ENCODE results near the gene VAPB. TPM values are rescaled to one million over a fixed set of nuclear protein-coding genes. Genes with fewer than 3 reads are reported as not detected.
A peak's percentile ranks its signal among the peaks of the same experiment; 100 is the strongest.

The VAPB gene
- total RNA-seq, result 10 to 100 TPM; 34.6 to 37.0 TPM

GRCh38 chr20:58388882-58389323 lies at the start of gene VAPB:
TSS of gene VAPB (plus strand) at chr20:58389229. CDS start at chr20:58389460, 231 bp downstream.
- Mint-ChIP-seq H3K4me3 (peak within 1 kb of the TSS; percentile 95), H3K27ac (peak within 1 kb of the TSS; percentile 92), H3K9me3 (no peaks in the 10 kb centered on the region), H3K36me3 (peaks cover 27% of the 10 kb centered on the region), H3K27me3 (peaks cover 2% of the 10 kb centered on the region), H3K4me1 (ENCODE audit: low read depth) (peaks cover 38% of the 10 kb centered on the region)
- peak; percentile 98 for DNase-seq
- intact Hi-C loops (cut with micrococcal nuclease), result loop anchor here (1.0 to 5.0 kb wide), 4 partner anchors 19 to 263 kb away; partner anchors contain the start of gene STX16
- ChIA-PET POLR2A (interaction anchor here (0.7 to 2.2 kb wide), 14 partner anchors 9 to 999 kb away, joined by 3 to 18 read pairs (median 3); partner anchors contain the start of genes RAB22A and STX16), CTCF (interaction anchor here (0.6 to 1.4 kb wide), 7 partner anchors 14 to 262 kb away, joined by 3 to 5 read pairs (median 4); partner anchors contain the start of gene STX16)

- Mint-ChIP-seq H3K27ac (no peak overlapping the region), H3K9me3 (no peaks in the 10 kb centered on the region), H3K4me3 (no peak overlapping the region), H3K27me3 (no peaks in the 10 kb centered on the region), H3K4me1 (ENCODE audit: low read depth) (peaks cover 29% of the 10 kb centered on the region), H3K36me3 (peaks cover 12% of the 10 kb centered on the region)
- ChIA-PET CTCF (no interaction called here), POLR2A (no interaction called here)
- intact Hi-C loops (cut with micrococcal nuclease), result no loop called here
- no peak for DNase-seq
Observed at GRCh38 chr20:58339741-58340140, 49.3 kb upstream of the VAPB start.

- Mint-ChIP-seq H3K27ac (no peak overlapping the region), H3K4me3 (no peak overlapping the region), H3K27me3 (no peaks in the 10 kb centered on the region), H3K36me3 (peaks cover 13% of the 10 kb centered on the region), H3K9me3 (no peaks in the 10 kb centered on the region), H3K4me1 (ENCODE audit: low read depth) (peaks cover 29% of the 10 kb centered on the region)
- no peak for DNase-seq
- intact Hi-C loops (cut with micrococcal nuclease), result no loop called here
- POLR2A ChIA-PET, result no interaction called here
- CTCF ChIA-PET, result no interaction called here
Observed at GRCh38 chr20:58340151-58340550, 48.9 kb upstream of the VAPB start.

GRCh38 chr20:58340853-58341252 lies 48.2 kb upstream of the VAPB start:
- intact Hi-C loops (cut with micrococcal nuclease), result no loop called here
- H3K4me3 Mint-ChIP-seq, result no peak overlapping the region
- H3K4me1 Mint-ChIP-seq (ENCODE audit: low read depth), result peaks cover 30% of the 10 kb centered on the region
- no peaks in the 10 kb centered on the region for H3K27me3 Mint-ChIP-seq
- ChIA-PET POLR2A (no interaction called here), CTCF (no interaction called here)
- H3K9me3 Mint-ChIP-seq, result no peaks in the 10 kb centered on the region
- no peak for DNase-seq
- H3K27ac Mint-ChIP-seq, result peak overlapping the region; percentile 16
- peaks cover 20% of the 10 kb centered on the region for H3K36me3 Mint-ChIP-seq

GRCh38 chr20:58342104-58342945 lies 46.7 kb upstream of the VAPB start:
- DNase-seq, result no peak
- Mint-ChIP-seq H3K36me3 (peaks cover 33% of the 10 kb centered on the region), H3K4me1 (ENCODE audit: low read depth) (peaks cover 26% of the 10 kb centered on the region), H3K9me3 (no peaks in the 10 kb centered on the region), H3K27ac (no peak overlapping the region), H3K27me3 (no peaks in the 10 kb centered on the region), H3K4me3 (no peak overlapping the region)
- intact Hi-C loops (cut with micrococcal nuclease), result no loop called here
- CTCF ChIA-PET, result no interaction called here
- POLR2A ChIA-PET, result no interaction called here

GRCh38 chr20:58344741-58345140 lies 44.3 kb upstream of the VAPB start:
- Mint-ChIP-seq H3K4me3 (no peak overlapping the region), H3K9me3 (no peaks in the 10 kb centered on the region), H3K4me1 (ENCODE audit: low read depth) (peaks cover 24% of the 10 kb centered on the region), H3K27me3 (no peaks in the 10 kb centered on the region), H3K27ac (no peak overlapping the region), H3K36me3 (peaks cover 36% of the 10 kb centered on the region)
- no peak for DNase-seq
- intact Hi-C loops (cut with micrococcal nuclease), result no loop called here
- CTCF ChIA-PET, result no interaction called here
- POLR2A ChIA-PET, result no interaction called here

- intact Hi-C loops (cut with micrococcal nuclease), result no loop called here
- POLR2A ChIA-PET, result no interaction called here
- H3K36me3 Mint-ChIP-seq, result peaks cover 42% of the 10 kb centered on the region
- no peak overlapping the region for H3K4me3 Mint-ChIP-seq
- peaks cover 15% of the 10 kb centered on the region for H3K4me1 Mint-ChIP-seq (ENCODE audit: low read depth)
- no peaks in the 10 kb centered on the region for H3K27me3 Mint-ChIP-seq
- H3K9me3 Mint-ChIP-seq, result no peaks in the 10 kb centered on the region
- DNase-seq, result no peak
- no peak overlapping the region for H3K27ac Mint-ChIP-seq
- CTCF ChIA-PET, result interaction anchor here (0.9 to 1.1 kb wide), 2 partner anchors 15 to 112 kb away, joined by 3 to 4 read pairs; no protein-coding TSS in a partner anchor
Observed at GRCh38 chr20:58349570-58349969, 39.5 kb upstream of the VAPB start.

GRCh38 chr20:58352468-58352867 lies 36.6 kb upstream of the VAPB start:
- POLR2A ChIA-PET, result interaction anchor here (1.0 to 1.2 kb wide), 6 partner anchors 8 to 81 kb away, joined by 3 to 5 read pairs (median 4); partner anchors contain the start of gene VAPB
- peaks cover 25% of the 10 kb centered on the region for H3K36me3 Mint-ChIP-seq
- no peaks in the 10 kb centered on the region for H3K27me3 Mint-ChIP-seq
- CTCF ChIA-PET, result interaction anchor here (1.1 kb wide), 1 partner anchor 105 kb away, joined by 4 read pairs; no protein-coding TSS in a partner anchor
- H3K4me1 Mint-ChIP-seq (ENCODE audit: low read depth), result peaks cover 13% of the 10 kb centered on the region
- intact Hi-C loops (cut with micrococcal nuclease), result loop anchor here (1.0 to 5.0 kb wide), 2 partner anchors 43 to 55 kb away; partner anchors contain the start of gene RAB22A
- peak; percentile 76 for DNase-seq
- no peaks in the 10 kb centered on the region for H3K9me3 Mint-ChIP-seq
- H3K27ac Mint-ChIP-seq, result peak overlapping the region; percentile 52
- no peak overlapping the region for H3K4me3 Mint-ChIP-seq

GRCh38 chr20:58359441-58359840 lies 29.6 kb upstream of the VAPB start:
- DNase-seq, result no peak
- CTCF ChIA-PET, result no interaction called here
- Mint-ChIP-seq H3K36me3 (peaks cover 17% of the 10 kb centered on the region), H3K27ac (no peak overlapping the region), H3K4me1 (ENCODE audit: low read depth) (no peaks in the 10 kb centered on the region), H3K9me3 (no peaks in the 10 kb centered on the region), H3K4me3 (no peak overlapping the region), H3K27me3 (no peaks in the 10 kb centered on the region)
- intact Hi-C loops (cut with micrococcal nuclease), result no loop called here
- POLR2A ChIA-PET, result no interaction called here

GRCh38 chr20:58360936-58361335 lies 28.1 kb upstream of the VAPB start:
- no peak overlapping the region for H3K4me3 Mint-ChIP-seq
- no peaks in the 10 kb centered on the region for H3K4me1 Mint-ChIP-seq (ENCODE audit: low read depth)
- no peak for DNase-seq
- intact Hi-C loops (cut with micrococcal nuclease), result no loop called here
- H3K36me3 Mint-ChIP-seq, result peaks cover 12% of the 10 kb centered on the region
- POLR2A ChIA-PET, result interaction anchor here (1.0 kb wide), 1 partner anchor 8 kb away, joined by 4 read pairs; no protein-coding TSS in a partner anchor
- no peaks in the 10 kb centered on the region for H3K9me3 Mint-ChIP-seq
- CTCF ChIA-PET, result no interaction called here
- H3K27ac Mint-ChIP-seq, result no peak overlapping the region
- no peaks in the 10 kb centered on the region for H3K27me3 Mint-ChIP-seq

- H3K4me1 Mint-ChIP-seq (ENCODE audit: low read depth), result no peaks in the 10 kb centered on the region
- intact Hi-C loops (cut with micrococcal nuclease), result no loop called here
- ChIA-PET POLR2A (no interaction called here), CTCF (no interaction called here)
- DNase-seq, result no peak
- H3K27ac Mint-ChIP-seq, result no peak overlapping the region
- no peaks in the 10 kb centered on the region for H3K9me3 Mint-ChIP-seq
- H3K4me3 Mint-ChIP-seq, result no peak overlapping the region
- no peaks in the 10 kb centered on the region for H3K27me3 Mint-ChIP-seq
- peaks cover 12% of the 10 kb centered on the region for H3K36me3 Mint-ChIP-seq
Observed at GRCh38 chr20:58361481-58362205, 27.4 kb upstream of the VAPB start.

- intact Hi-C loops (cut with micrococcal nuclease), result no loop called here
- H3K4me3 Mint-ChIP-seq, result no peak overlapping the region
- no peaks in the 10 kb centered on the region for H3K27me3 Mint-ChIP-seq
- H3K9me3 Mint-ChIP-seq, result no peaks in the 10 kb centered on the region
- H3K36me3 Mint-ChIP-seq, result peaks cover 12% of the 10 kb centered on the region
- no peaks in the 10 kb centered on the region for H3K4me1 Mint-ChIP-seq (ENCODE audit: low read depth)
- POLR2A ChIA-PET, result no interaction called here
- DNase-seq, result no peak
- CTCF ChIA-PET, result no interaction called here
- no peak overlapping the region for H3K27ac Mint-ChIP-seq
Observed at GRCh38 chr20:58362206-58362516, 26.9 kb upstream of the VAPB start.

Data from activated CD4-positive, alpha-beta memory T cell treated with anti-CD3 and anti-CD28 coated beads for 36 hours (primary cell).